GM19035 (cell line): ENCODE measurements around the gene PDE6D.

ENCODE experiments used
- ATAC-seq: cut with Tn5 transposase; IDR thresholded peaks from one replicate; pipeline ENCODE4 v1.9.1; 2021; ENCODE audit not compliant: unreplicated experiment

PDE6D gene

DNA sequence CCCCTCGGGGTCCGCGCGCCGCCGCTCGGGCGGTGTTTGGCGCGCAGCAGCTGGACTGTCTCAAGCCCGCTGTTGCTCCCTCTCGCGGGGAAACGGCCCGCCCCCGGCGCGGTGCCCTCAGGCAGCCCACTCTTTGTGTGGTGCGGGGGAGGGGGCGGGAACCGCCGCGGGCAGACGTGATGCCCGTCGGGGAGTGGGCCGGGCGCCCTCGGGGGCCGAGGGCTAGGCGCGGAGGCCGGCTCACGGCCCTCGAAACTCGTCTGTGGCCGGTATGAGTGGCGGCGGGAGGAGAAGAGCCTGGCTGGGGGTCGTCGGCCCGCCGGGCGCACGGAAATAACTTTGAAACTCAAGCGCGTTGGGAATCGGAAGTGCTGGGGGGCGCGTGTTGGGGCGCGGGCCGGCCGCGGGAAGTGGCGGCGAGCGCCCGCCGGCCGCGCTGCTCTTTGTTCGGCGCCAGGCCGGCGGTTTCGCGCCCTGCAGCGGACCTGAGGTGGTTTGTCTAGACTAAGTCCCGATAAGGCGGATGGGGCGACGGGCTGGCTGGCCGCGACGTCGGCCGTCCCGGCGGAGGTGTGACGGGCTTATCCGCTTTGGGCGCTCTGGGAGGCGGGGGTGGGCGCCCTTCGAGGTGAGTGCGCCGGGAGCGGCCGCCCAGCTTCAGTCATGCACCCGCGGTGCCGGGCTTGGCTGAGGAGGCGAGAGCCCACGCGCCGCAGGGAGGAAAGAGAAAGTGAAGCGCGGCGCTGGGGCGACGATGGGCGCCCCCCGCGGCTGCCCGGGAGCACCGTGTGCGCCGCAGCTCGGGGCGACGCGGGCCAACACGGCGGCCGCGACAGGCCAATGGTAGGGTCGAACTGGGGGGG is 72.1 kb downstream of the PDE6D start:
- ATAC-seq = no peak

DNA sequence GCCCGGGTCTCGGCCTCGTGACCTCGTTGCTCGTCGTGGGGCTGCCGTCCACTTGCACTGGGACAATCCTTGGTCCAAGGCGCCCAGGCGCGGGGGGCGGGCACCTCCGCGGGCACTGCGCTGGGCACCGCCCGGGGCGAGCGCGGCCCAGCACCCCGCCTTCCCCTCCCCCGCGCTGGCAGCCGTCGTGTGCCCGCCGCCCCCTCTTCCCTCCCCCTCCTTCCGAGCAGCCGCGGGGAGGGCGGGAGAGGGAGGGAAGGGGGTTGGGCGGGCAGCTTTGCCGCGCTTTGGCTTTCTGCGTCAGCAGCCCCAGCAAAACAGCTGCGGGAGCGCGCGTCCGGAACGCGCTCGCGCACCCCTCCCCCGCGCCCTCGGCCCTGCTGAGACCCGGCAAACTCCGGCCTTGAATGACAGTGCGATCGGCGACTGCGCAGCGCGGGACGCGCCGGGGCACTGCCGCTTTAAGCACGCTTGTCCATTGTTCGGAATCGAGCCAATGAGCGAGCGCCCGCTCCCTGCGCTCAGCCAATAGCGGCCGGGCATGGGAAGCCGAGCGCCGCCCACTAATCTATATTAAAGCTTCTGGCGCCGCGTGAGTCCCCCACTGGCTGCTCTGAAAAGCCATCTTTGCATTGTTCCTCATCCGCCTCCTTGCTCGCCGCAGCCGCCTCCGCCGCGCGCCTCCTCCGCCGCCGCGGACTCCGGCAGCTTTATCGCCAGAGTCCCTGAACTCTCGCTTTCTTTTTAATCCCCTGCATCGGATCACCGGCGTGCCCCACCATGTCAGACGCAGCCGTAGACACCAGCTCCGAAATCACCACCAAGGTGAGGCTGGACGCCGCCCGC is 72.9 kb downstream of the PDE6D start, which contains the start of gene PTMA:
Gene PTMA (plus strand): TSS at position 599 of the 846 bp plus-strand sequence. CDS start 182 bp downstream, at position 781.
- ATAC-seq = peak; percentile 54

DNA sequence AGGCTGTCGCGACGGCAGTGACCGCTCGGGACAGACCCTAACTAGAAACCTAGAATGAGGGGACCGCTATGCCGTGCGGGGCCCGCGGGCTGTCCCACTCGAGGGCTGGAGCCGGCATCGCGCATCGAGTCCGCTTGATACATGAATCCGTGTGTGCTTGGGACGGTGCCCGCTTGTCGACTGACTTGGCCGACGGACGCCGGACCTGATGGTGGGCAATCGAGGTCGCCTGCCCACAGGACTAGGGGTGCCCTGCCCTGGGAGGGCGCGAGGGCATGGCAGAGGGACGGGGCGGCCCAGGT is 73.5 kb downstream of the PDE6D start:
- peak; percentile 1 for ATAC-seq

DNA sequence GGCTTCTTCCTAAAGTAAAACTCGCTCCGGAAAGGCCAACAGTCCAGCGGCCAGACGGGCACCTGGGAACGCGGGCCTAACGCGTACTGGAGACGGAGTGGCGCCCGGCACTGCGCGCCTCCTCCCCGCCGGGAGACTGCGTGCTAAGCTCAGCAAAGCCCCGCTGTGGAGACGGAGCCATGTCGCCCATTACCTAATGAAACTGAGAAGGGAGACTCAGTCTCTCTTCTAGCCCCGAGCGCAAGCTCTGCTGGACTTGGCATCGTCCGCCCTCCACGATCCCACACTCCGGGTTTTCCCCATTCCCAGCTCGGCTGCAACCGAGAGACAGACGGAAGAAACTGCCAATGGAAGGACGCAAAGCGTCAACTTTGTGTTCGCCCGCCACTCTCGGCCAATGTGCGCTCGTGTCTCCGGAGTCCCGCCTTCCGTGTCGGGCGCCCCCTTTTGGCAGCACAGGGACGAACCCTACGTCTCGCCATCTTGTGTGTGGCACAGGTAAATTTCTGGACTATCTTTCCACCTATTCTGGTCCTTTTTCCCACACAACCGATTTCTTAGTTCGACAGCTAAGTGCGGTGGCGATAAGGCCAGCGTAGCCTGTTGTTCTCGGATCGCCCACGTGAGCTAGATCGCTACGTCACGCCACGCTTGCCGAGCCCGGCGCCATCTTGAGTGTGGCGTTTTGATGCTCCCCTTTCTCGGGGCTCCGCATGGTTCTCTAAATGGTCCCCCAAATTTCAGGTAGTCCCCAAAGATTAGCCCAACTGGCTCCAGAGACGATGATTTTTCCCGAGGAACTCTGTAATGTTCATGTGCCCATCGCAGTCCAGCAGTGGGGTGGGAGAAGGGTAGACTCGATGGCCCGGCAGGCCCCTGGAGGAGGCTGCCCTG is 74.1 kb downstream of the PDE6D start:
- ATAC-seq = peak; percentile 41

DNA sequence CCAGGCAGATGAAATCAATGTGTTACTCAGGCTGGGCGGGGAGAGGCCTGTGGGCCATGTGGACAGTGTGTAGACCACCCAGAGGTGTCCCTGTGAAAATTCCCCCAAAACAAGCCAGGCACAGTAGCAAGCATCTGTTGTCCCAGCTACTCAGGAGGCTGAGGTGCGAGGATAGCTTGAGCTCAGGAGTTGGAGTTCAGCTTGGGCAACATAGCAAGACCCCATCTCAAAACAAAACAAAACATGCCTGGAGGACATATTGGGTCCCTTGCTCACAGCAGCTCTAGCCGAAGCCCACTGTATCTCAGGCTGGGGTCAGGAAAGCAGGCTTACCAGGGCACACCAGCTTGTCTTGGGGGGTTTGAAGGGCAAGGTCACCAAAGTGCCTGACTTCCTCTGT is 77.1 kb downstream of the PDE6D start:
- no peak for ATAC-seq

DNA sequence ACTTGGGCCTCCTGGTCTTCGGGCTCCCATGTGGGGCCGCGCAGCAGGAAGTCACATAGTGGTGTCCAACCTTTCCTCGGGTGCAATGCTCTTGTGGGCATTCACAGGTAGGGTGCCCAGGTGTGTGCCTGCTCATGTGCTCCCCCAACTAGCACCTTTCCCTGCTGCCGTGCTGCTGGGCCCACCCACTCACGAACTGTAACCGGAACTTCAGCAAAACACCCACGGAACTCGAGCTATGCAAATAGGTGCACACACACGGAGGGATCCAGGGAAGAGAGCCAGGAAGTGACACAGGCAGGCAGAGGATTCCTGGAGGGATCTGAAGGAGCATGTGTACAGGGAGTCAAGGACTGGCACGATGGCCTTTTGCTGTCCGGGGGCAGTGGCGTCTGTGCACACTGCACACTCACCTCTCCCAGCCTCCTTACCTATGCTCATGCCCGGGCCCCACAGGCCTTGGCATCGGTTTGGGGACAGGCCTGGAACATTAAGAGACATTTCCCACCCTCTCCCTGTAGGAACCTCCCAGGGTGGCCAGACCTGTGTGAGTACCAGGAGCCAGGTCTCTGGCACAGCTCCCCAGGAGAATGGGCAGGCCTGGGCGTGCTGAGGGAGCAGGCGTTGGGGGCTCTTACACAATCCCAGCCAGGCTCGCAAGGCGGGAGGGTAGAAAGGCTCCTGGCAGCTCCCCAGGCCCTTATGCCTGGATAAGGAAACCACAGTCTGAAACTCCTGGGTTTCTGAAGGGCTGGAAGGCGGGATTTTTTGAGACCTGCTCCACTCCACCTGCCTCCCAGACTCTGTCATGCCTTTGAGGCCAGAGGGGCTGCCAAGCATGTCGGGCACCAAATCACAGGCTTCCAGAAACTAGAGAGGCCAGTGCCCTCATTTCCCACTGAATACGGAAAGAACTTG is 79.4 kb downstream of the PDE6D start:
- no peak for ATAC-seq

DNA sequence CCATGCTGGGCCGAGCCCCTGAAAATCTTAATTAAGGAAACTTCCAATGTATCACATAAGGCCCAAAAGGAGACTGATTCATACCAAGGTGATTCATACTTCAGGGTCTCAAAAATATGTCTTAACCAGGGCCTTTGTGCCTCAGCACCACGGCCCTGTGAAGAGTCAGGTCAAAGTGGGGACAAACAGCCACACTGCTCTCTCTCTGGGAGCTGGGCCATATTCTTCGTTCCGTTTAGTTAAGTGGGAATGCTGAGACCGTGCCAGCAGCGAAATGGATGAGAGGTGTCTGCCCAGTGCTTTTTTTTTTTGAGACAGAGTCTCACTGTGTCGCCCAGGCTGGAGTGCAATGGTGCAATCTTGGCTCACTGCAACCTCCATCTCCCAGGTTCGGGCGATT is 82.1 kb downstream of the PDE6D start:
- ATAC-seq = no peak

DNA sequence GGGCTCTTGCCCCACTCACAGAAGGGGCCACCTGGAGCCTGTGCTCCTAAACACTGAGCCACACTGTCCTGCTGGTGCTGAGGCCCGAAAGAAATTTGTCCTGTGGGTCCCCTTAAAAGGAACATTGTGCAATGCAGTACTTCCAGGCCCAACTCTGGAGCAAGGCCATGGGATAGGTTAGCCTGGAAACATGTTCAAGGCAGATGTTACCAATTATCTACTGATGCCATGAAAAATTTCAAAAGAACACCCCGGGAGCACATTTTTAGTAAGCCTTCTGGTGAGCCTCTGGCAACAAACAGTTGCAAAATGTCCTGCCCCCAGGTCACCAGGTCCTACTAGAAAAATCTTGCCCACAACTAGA is 85.1 kb downstream of the PDE6D start:
- ATAC-seq = no peak

DNA sequence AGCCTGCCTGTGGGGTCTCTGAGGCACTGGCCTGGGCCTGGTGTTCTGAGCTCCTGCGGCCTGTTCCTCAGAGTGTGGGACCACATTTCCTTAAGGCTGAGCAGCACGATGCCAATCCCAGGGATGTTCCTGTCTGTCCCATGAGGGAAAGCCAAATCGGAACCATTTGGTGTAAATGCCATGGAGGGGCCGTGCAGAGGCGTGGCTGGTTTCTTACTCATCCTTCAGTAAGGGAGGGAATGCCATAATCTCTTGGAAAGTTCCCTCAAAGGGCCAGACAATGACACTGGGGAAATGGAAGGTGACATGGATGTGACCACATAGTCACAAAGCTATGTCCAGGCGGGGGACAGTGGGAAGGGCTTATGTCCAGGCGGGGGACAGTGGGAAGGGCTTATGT is 87.1 kb downstream of the PDE6D start:
- no peak for ATAC-seq

DNA sequence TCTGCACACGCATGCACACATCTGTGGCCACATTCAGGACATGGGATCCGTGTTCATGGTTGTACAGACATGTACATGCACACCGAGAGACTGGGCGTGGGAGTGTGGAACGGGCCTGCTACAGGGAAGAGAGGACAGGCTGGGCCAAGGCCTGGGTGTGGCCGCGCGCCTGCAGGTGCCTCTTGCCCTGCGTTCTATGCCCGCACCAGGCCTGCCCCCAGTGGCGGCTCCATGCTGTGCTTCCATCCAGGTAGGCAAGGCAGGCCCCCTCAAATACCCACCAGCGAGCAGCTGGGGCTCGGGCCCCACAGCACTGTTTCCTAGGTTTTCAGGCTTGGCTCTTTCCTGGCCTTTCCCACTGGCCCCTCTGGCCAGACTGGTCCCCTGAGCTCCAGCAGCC is 88.2 kb downstream of the PDE6D start:
- ATAC-seq = no peak

DNA sequence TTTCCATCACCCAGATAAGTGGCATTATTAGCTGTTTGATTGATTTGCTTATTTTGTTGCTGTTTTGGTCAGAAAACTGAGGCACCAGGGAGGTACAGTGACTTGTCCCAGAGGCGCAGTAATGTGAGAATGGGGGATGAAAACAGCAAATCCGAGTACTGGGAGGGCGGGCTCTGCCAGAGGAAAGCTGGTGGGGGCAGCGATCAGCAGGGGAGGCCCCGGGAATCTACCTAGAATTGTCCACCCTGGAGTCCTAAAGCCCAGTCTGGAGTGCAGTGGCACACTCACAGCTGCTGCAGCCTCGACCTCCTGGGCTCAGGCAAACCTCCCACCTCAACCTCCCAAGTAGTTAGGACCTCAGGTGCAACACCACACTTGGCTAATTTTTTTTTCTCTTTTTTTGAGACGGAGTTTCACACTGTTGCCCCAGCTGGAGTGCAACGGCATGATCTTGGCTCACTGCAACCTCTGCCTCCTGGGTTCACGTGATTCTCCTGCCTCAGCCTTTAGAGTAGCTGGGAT is 89.8 kb downstream of the PDE6D start:
- ATAC-seq = no peak

DNA sequence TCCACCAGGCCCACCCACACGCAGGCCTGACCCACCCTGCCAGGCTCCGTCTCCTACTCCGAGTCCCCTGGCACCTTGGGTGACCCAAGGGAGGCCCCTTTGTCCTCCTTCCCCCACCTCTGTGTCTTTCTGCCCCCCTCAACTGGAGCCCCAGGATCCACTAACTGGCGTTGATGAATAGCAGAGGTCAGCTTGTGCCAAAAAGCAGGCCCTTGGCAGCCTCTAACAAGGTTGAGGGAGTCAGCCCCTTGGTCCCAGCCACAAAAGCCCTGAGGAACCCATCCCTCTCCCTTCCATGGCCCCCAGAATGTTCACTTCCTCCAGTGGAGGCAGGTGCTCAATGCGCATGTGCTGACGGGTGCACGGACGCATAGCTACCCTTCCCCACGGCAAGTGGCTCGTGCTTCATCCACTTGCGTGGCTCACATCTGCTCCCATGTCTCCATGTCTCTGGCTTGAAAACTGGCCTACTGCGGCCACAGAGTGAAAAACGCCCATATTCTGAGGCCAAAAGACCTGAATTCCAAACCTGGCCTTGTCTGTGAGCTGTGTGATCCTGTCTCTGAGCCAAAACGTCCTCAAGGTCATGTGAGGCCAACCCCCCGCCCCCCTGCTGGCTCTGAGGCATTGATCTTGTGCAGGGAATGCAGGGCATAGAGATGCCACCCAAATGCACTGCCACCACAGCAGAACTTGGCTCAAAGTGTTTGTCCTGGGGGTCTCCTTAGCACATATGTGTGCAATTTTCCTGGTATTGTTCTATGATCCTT is 91.8 kb downstream of the PDE6D start:
- no peak for ATAC-seq

DNA sequence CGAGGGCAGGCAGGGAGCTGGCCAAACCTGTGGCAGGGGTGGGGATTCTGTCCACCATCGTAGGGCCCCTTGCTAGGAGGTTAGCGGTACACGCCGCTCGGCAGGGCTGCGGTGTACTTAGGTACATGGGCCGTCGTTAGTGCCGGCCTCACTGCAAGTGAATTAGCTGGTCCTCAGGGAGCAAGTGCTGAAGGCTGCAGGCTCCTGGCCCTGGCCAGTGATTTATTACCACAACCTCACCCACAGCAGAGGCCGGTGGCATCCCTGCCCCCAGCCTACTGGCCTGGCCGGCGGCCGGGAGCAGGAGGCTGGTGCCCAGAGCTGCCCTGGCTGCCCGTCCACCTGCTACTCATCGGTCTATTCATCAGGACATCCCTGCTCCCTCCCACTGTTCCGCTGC is 92.4 kb downstream of the PDE6D start:
- no peak for ATAC-seq

DNA sequence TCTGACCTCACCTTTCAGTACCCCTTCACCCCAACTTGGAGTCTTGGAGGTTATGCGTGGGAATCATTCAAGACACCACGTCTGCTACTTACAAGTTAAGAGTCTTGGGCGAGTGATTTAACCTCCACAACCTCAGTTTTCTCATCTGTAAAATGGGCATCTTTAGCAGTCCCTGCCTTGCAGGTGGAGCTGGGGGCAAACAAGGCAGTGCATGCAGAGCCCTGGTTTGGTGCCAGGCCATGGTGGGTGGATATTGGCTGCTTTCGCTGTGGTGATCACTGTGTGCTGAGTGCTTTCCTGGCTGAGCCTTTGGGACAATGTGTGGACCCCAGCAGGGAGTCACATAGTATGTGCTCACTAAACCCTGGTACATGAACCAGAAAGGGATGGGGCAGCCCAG is 93.1 kb downstream of the PDE6D start:
- ATAC-seq = no peak

DNA sequence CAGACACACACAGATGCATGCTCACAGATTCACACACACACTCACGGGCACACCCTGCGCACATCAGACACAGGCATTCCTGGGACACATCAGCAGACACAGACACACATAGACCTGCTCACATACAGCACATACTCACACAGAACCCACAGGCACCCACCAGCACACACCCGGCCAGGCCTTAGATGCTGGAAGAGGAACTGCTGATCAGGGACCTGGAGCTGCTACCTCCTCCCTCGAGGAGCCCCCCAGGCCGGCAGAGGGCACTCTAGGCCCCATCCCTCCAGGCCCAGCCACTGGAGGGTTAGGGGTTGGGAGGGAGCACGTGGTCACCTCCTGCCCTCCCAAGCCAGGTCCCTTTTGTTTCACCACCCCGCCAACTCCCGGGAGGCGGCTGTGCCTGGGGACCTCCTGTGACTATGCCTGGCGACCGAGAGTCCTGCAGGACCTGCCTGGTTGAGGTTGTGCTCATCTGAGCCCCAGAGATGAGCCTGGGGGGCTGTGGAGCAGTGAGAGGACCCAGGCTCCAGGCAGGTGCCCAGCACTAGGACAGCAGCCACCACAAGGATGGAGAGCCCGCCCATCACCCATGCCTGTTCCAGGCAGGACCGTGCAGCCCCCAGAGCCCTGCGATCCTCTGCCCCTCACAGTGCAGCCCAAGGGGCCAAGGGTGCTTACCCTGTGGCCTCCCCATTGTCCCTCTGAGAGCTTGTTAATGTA is 93.8 kb downstream of the PDE6D start:
- no peak for ATAC-seq

DNA sequence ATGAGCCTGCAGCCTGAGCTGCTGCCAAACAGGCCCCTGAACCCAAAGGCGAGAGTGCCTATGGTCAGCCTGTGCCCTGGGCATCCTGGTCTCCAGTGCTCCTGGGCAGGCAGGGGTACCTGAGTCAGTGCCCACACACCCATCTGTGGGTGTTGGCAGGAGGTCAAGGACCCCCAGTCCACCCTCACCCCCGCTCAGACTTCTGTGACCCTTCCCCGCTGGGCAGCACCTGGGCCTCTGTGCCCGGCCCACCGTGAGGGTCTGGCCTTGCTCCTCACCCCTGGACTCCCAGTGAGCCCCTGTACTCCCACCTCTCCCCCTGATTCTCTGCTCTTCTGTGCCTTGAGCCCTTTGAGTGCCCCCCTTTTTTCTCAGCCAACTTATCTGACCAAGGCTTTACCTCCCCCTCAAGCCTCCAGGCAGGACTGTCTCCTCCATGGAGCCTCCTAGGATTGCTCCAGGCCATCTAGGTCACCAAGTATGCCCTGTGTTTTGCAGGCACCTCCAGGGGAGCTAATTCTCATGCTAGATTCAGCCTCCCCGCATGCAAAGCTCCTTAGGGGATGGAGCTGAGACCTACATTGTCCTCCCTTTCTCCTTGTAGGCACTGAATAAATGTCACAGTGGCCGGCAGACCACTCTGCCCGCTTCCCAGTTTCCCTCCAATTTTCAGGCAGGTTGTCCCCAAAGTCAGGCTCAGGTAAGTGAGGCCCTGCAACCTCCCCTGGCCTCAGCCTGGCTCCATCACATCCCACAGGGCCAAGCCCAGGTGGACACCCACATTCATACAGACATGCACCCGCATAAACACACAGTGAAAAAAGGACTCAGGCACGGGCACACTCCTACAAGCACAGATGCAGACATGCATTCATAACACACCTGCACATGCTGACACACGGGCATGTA is 94.6 kb downstream of the PDE6D start:
- no peak for ATAC-seq

DNA sequence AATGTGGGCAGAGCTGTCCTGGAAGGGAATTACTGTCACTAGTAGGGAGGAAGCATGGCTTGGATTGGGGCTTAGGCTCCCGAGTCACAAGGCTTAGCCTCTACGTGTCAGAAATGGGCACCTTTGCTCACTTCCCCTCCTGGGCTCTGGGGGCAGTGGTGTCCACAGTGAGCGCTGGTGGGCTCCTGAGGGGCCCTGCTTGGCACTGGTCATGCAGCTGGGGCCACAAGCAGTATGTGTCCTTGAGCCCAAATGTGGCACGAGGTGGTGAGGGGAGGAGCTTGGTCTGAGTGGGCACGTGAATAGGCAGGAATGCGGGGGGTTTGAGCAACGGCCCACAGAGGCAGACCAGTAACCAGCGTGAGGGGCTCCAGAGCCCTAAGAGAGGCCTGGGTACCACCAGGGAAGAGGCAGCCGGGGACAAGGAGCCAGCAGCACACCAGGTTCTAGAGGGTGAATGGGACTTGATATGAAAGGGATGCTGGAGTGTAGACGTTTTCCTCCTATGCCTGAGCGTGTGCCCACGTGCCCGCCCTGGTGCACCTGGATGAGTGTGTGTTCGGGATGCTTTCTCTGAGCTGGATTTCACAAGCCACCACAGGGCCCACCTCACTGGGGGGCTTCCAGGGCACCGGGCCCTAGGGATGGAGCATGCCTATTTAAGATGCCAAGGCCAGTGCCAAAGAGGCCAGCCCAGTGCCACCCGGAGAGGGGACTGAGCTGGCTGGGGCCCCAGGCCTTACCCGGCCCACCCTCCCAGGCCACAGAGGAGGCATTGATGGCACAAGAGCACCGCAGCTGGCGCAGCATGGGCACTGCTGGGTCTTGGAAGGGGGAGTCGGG is 95.5 kb downstream of the PDE6D start:
- ATAC-seq = no peak
